HG02852 (cell line): Measurements from ENCODE around the gene APH1B.
A peak's percentile ranks its signal among the peaks of the same experiment; 100 is the strongest.
"Not testable (repeated sequence)": the region's sequence is repeated elsewhere in the genome, so short reads cannot be mapped to it uniquely, and the experiment has no call there.

ENCODE experiments used
- ATAC-seq: cut with Tn5 transposase; IDR thresholded peaks from one replicate; pipeline ENCODE4 v1.9.1; 2021; ENCODE audit warnings: mild to moderate bottlenecking, moderate library complexity; ENCODE audit not compliant: unreplicated experiment

APH1B gene

GRCh38 chr15:63277038-63277892 is at the start of gene APH1B:
TSS of gene APH1B (plus strand) at chr15:63277605. CDS start at chr15:63277624, 19 bp downstream.
- ATAC-seq: peak; percentile 76

GRCh38 chr15:63227689-63228088 is 49.7 kb upstream of the APH1B start:
- no peak for ATAC-seq

- no peak for ATAC-seq
Observed at GRCh38 chr15:63231206-63231605, 46.2 kb upstream of the APH1B start.

GRCh38 chr15:63231706-63232105 is 45.7 kb upstream of the APH1B start:
- no peak for ATAC-seq

GRCh38 chr15:63232405-63232804 is 45.0 kb upstream of the APH1B start:
- ATAC-seq: no peak

GRCh38 chr15:63232943-63233342 is 44.5 kb upstream of the APH1B start:
- no peak for ATAC-seq

GRCh38 chr15:63233667-63234423 is 43.6 kb upstream of the APH1B start:
- no peak for ATAC-seq

GRCh38 chr15:63234451-63234870 is 42.9 kb upstream of the APH1B start:
- ATAC-seq: no peak

- ATAC-seq: no peak
Observed at GRCh38 chr15:63236272-63236671, 41.1 kb upstream of the APH1B start.

- not testable (repeated sequence) for ATAC-seq
Observed at GRCh38 chr15:63237086-63237485, 40.3 kb upstream of the APH1B start.

GRCh38 chr15:63238171-63238570 is 39.2 kb upstream of the APH1B start:
- ATAC-seq: no peak

GRCh38 chr15:63238796-63239195 is 38.6 kb upstream of the APH1B start:
- peak; percentile 56 for ATAC-seq

GRCh38 chr15:63240109-63240508 is 37.3 kb upstream of the APH1B start:
- no peak for ATAC-seq

GRCh38 chr15:63241316-63241715 is 36.1 kb upstream of the APH1B start:
- ATAC-seq: no peak

- no peak for ATAC-seq
Observed at GRCh38 chr15:63243101-63243500, 34.3 kb upstream of the APH1B start.

GRCh38 chr15:63243776-63244175 is 33.6 kb upstream of the APH1B start:
- no peak for ATAC-seq

- no peak for ATAC-seq
Observed at GRCh38 chr15:63244399-63244798, 33.0 kb upstream of the APH1B start.

GRCh38 chr15:63244976-63245645 is 32.3 kb upstream of the APH1B start:
- no peak for ATAC-seq

GRCh38 chr15:63246691-63247469 is 30.5 kb upstream of the APH1B start:
- ATAC-seq: no peak

GRCh38 chr15:63250312-63250965 is 27.0 kb upstream of the APH1B start:
- ATAC-seq: no peak
